ENCODE measurements around the gene PLPP2.

The PLPP2 gene

GRCh38 chr19:291006-291521, at the start of gene PLPP2:
TSS of gene PLPP2 (minus strand) at chr19:291403. CDS start at chr19:291336, 67 bp downstream.
- DNase-seq = no peak

GRCh38 chr19:340620-341385, 49.6 kb upstream of the PLPP2 start:
- DNase-seq = no peak

GRCh38 chr19:339262-339887, 48.2 kb upstream of the PLPP2 start:
- no peak for DNase-seq

- DNase-seq = no peak
Measured at GRCh38 chr19:338421-338820, 47.2 kb upstream of the PLPP2 start.

DNA sequence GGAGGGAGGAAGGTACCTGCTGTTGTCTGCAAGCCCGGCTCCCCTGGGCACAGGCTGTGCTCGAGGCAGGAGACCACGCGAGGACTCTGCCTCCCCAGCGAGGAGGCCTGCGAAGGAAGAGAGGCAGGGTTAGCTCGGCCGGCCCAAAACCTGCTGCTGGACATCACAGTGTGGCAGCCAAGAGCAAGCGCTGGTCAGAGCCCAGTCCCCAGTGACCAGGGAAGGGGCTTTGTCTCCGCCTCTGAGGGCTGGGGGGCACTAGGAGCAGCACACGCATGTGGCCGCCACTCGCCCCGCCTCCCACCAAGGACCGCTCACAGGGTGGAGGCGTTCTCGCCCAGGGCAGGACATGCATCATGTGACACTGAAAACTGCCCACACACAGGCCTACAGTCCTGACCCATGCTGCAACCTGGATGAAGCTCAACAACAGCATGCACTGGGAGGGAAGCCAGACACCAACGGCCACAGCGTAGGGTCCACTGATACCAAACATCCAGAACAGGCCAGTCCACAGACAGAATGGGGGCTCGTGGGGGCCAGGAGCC, 44.9 kb upstream of the PLPP2 start:
- DNase-seq = no peak

DNA sequence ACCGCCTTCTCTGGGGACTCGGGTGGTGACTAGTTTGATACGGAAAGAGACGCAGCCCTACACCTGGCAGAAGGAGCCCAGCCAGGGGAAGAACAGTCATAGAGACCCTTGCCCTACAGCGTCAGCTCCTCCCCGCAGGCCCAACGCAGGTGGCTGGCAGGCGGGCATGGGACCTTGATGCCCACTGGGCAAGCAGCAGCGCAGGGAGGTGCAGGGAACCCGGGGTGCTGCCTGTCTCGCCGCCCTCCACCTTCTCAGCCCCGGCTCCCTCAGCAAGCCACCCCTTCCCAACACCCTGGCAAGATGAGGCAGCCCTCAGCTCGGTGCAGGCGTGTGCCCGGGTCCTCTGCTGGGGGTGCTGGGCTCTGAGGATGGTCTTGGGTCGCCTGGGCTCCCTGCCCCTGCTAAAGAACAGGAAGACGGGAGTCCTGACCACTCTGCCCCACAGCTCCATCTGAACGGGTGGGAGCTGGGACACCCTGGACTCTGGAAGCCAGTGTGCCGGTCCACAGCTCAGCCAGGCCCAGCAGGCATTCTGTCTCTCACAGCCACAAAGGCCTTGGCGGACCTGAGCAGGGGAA, 44.4 kb upstream of the PLPP2 start:
- no peak for DNase-seq

GRCh38 chr19:335072-335471, 43.9 kb upstream of the PLPP2 start:
- DNase-seq = no peak

GRCh38 chr19:334296-335071, 43.3 kb upstream of the PLPP2 start:
- no peak for DNase-seq

DNA sequence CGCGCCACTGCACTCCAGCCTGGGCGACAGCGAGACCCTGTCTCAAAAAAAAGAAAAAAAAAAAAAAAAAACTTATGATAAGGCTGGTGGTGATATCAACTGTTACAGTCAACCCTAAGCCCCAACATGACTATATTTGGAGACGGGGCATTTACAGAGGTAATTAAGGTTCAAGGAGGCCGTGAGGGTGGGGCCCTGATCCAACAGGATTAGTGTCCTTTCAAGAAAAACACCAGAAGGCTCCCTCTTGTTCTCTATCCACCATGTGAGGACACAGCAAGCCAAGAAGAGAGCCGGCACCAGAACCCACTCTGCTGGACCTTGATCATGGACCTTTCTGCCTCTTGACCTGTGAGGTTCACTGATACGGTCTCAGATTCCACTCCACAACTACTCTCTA, 39.3 kb upstream of the PLPP2 start:
- no peak for DNase-seq

DNA sequence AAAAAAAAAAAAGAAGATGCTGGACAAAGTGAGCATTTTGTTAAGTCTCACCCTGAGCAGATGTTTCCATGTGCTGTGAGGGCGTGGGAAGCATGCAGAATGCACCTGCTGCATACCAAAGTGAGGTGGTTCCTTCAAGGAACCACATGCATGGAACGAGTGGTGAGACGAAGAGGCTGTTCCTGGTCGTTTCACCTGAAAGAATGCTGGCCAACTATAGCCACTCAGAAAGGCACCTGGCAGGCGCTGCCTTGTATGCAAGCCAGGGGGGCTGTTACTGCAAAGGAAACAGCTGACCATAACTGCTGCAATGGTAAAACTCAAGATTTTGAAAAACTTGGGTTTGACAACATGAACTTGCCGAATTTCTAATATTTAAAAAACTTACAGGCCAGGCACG, 38.7 kb upstream of the PLPP2 start:
- DNase-seq = no peak

DNA sequence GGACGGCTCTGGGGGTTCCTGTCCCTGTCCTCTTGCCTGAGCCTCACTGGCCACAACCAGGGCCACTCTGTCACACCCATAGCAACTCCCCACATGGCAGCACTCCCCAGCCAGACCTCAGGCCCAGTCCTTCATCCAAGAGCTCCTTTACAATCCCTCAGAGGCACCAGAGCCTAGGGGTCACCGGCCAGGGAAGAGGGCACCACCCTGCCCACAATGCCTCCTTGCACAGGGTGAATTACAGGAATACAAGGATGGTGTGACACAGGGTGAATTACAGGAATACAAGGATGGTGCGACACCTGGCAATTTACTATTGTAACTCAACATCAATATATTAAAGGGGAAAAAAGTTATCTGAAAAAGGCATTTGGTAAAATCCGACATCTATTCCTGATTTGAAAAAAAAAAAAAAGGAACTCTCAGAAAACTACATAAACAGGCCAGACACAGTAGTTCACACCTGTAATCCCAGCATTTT, 36.9 kb upstream of the PLPP2 start:
- DNase-seq = no peak

GRCh38 chr19:327291-328024, 36.3 kb upstream of the PLPP2 start:
- DNase-seq = no peak

GRCh38 chr19:326871-327270, 35.7 kb upstream of the PLPP2 start:
- DNase-seq = no peak

DNA sequence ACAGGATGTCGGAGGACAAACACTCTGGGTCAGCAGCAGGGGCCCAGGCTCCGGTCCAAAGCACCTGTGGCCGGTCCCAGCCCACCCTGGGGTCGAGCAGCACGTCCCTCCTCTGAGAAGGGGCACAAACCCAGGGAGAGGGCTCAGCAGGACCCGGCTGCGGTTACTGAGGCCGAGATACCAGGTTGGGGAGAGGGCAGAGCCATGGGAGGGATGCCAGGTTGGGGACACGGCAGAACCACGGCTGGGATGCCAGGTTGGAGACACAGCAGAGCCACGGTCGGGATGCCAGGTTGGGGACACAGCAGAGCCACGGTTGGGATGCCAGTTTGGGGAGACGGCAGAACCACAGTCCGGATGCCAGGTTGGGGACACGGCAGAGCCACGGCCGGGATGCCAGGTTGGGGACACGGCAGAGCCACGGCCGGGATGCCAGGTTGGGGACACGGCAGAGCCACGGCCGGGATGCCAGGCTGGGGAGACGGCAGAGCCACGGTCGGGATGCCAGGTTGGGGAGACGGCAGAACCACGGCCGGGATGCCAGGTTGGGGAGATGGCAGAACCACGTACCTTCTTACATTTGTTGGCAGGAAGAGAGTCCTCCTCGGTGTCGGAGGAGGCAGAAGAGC, 34.8 kb upstream of the PLPP2 start:
- no peak for DNase-seq

DNA sequence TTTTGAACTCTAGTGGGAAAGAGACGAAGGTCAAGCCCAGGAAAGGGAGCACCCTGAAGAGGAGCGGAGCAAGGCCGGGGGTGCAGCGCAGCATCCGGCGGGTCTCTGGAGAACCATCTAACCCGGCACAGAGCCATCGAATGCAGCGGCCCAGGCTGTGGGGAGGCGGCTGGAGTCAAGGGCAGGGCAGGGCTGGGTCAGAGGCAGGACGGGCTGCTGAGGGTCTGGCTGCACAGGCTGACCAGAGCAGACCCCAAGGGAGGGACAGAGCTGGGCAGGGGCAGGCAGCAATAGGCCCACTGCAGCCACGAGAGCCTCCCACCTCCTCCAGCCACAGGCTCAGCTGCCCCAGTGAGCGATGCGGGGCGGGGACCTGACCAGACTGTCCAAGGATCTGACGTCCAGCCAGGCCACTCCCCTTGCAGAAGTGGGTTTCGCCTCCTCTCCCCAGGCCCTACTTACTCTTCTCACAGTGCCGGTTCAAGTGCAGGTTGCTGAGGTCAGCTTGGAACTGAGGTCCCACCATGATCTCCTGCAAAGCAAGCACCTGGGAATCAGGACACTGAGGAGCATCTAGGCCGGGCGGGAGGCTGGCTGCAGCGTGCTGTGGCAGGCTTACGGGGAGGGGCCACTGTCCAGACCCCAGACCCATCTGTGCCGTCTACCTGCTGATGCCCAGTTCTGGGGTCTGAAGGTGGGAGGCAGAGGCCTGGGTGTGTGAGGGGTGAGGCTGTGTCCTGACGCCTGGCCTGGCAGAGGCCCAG, 34.2 kb upstream of the PLPP2 start:
- DNase-seq = no peak

DNA sequence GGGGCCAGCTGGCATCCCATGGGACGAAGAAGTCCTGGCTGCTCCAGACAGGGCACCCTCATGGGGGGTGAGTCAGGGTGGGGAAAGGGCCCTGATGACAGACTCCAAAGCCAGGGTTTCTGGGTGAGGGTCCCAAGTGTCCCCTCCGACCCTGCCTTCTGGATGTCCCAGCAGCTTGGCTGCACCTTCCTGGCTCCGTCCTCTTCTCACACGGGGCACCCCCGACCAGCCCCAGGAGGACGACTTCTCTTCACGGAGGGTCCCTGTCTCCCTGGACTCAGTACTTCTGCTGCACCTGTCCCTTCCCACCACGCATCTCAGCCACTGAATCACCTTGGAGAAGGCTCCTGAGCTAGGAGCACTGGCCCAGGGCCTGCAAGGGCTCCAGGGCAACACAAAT, 33.5 kb upstream of the PLPP2 start:
- no peak for DNase-seq

DNA sequence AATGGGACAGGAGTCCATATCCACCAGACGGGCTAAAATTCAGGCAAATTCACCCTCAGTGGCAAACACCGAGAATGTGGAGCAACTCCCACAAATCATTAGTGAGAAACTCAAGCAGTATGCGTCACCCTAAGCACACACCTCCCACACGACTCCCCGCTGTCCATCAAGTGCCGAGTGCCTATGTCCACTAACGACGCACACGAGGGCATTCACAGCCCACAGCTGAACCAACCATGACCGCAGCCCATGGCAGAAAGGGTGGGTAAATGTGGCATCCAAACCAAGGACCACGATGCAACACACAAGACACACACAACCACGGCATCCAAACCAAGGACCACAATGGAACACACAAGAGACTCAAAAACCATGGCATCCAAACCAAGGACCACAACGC, 31.4 kb upstream of the PLPP2 start:
- DNase-seq = no peak

GRCh38 chr19:318509-318774, 27.2 kb upstream of the PLPP2 start:
- no peak for DNase-seq

DNA sequence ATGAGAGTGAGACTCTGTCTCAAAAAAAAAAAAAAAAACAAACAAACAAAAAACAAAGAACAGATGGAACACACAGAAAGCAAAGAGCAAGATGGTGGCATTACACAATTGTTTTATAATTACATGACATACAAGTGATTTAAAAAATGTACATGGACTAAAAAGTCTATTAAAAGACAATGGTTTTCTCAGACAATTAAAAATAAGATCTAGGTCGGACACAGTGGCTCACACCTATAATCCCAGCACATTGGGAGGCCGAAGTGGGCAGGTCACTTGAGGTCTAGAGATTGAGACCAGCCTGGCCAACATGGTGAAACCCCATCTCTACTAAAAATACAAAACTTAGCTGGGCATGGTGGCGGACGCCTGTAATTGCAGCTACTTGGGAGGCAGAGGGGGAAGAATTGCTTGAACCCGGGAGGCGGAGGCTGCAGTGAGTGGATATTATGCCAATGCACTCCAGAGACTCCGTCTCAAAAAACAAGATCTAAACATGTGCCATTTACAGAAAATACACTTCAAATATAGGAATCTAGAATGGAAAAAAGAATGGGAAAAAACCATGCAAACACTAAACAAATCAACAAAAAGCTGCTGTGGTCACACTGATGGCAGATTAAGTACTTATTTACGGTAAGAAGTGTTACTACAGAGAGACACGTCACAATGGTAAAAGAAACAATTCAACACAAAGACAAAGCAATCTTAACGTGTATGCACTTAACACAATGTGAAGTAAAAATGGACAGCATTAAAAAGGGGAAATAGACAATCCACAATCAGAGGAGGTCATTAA, 26.7 kb upstream of the PLPP2 start:
- DNase-seq = no peak

- DNase-seq = no peak
Measured at GRCh38 chr19:315811-316210, 24.6 kb upstream of the PLPP2 start.

All from fibroblast of upper back skin (primary cell).